ENCODE data around the gene MGP.

Gene MGP

GRCh38 chr12:14873440-14874185, 12.0 kb downstream of the MGP start:
- DNase-seq (ENCODE audit: low read depth) = no peak
- TF ChIP-seq CTCF (IDR thresholded peaks at IDR 0.05; ENCODE audit: control insufficient read depth, insufficient read depth, low read depth, low read length, missing control alignments) = no peak
- H3K4me3 ChIP-seq (ENCODE audit: control insufficient read depth, low read depth, low read length) = no peak overlapping the region

GRCh38 chr12:14871886-14872285, 13.8 kb downstream of the MGP start:
- no peak for DNase-seq (ENCODE audit: low read depth)
- TF ChIP-seq CTCF (IDR thresholded peaks at IDR 0.05; ENCODE audit: control insufficient read depth, insufficient read depth, low read depth, low read length, missing control alignments) = no peak

GRCh38 chr12:14871247-14871646, 14.4 kb downstream of the MGP start:
- no peak overlapping the region for H3K4me3 ChIP-seq (ENCODE audit: control insufficient read depth, low read depth, low read length)
- TF ChIP-seq CTCF (IDR thresholded peaks at IDR 0.05; ENCODE audit: control insufficient read depth, insufficient read depth, low read depth, low read length, missing control alignments) = no peak
- DNase-seq (ENCODE audit: low read depth) = no peak

More at GRCh38 chr12:14871886-14872285, 13.8 kb downstream of the MGP start:
- no peak overlapping the region for H3K4me3 ChIP-seq (ENCODE audit: control insufficient read depth, low read depth, low read length)

- DNase-seq (ENCODE audit: low read depth) = no peak
- no peak for TF ChIP-seq CTCF (IDR thresholded peaks at IDR 0.05; ENCODE audit: control insufficient read depth, insufficient read depth, low read depth, low read length, missing control alignments)
- H3K4me3 ChIP-seq (ENCODE audit: control insufficient read depth, low read depth, low read length) = no peak overlapping the region
Observed at GRCh38 chr12:14868916-14869506, 16.6 kb downstream of the MGP start.

- no peak for TF ChIP-seq CTCF (IDR thresholded peaks at IDR 0.05; ENCODE audit: control insufficient read depth, insufficient read depth, low read depth, low read length, missing control alignments)
- H3K4me3 ChIP-seq (ENCODE audit: control insufficient read depth, low read depth, low read length) = no peak overlapping the region
- no peak for DNase-seq (ENCODE audit: low read depth)
Observed at GRCh38 chr12:14860490-14860889, 25.2 kb downstream of the MGP start.

GRCh38 chr12:14858513-14858912, 27.1 kb downstream of the MGP start:
- H3K4me3 ChIP-seq (ENCODE audit: control insufficient read depth, low read depth, low read length) = no peak overlapping the region
- no peak for DNase-seq (ENCODE audit: low read depth)
- TF ChIP-seq CTCF (IDR thresholded peaks at IDR 0.05; ENCODE audit: control insufficient read depth, insufficient read depth, low read depth, low read length, missing control alignments) = no peak

Data from AG09309 (cell line).